ENCODE results near the gene EPHA5. TPM values are rescaled to one million over a fixed set of nuclear protein-coding genes. Genes with fewer than 3 reads are reported as not detected.
"Not testable (repeated sequence)": the region's sequence is repeated elsewhere in the genome, so short reads cannot be mapped to it uniquely, and the experiment has no call there.

EPHA5 gene
- total RNA-seq, 1 donor: not detected

- Histone ChIP-seq H3K27me3 (ENCODE audit: insufficient read depth, low read length) (no peaks in the 10 kb centered on the region), H3K4me3 (ENCODE audit: low read length) (no peak overlapping the region), H3K4me1 (ENCODE audit: insufficient read depth, low read length) (no peaks in the 10 kb centered on the region), H3K9me3 (ENCODE audit: low read depth, low read length) (no peaks in the 10 kb centered on the region)
Observed at GRCh38 chr4:65336465-65336864, 333.8 kb downstream of the EPHA5 start.

DNA sequence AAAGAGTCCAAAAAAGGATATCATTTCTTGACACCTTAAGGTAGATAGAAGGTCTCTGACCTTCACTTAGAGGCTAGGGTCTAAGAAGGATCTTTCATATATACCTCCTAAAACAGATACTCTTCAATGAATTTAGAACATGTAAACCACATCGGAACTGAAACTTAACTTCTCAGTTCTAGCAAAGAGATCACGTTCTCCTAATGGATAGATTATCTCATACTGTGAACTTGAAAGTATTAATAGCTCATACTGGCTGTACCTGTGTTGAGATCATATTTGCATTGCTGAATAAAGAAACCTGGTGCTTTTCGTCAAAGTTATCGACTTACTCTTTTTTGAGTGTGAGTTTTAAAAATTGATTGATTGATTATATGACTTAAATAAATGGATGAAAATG is 353.8 kb downstream of the EPHA5 start:
- H3K27me3 ChIP-seq (ENCODE audit: insufficient read depth, low read length): no peaks in the 10 kb centered on the region
- H3K4me3 ChIP-seq (ENCODE audit: low read length): no peak overlapping the region
- no peaks in the 10 kb centered on the region for H3K9me3 ChIP-seq (ENCODE audit: low read depth, low read length)
- H3K4me1 ChIP-seq (ENCODE audit: insufficient read depth, low read length): no peaks in the 10 kb centered on the region

GRCh38 chr4:65311120-65311519 is 359.2 kb downstream of the EPHA5 start:
- Histone ChIP-seq H3K4me1 (ENCODE audit: insufficient read depth, low read length) (no peaks in the 10 kb centered on the region), H3K9me3 (ENCODE audit: low read depth, low read length) (no peaks in the 10 kb centered on the region), H3K4me3 (ENCODE audit: low read length) (no peak overlapping the region), H3K27me3 (ENCODE audit: insufficient read depth, low read length) (no peaks in the 10 kb centered on the region)

DNA sequence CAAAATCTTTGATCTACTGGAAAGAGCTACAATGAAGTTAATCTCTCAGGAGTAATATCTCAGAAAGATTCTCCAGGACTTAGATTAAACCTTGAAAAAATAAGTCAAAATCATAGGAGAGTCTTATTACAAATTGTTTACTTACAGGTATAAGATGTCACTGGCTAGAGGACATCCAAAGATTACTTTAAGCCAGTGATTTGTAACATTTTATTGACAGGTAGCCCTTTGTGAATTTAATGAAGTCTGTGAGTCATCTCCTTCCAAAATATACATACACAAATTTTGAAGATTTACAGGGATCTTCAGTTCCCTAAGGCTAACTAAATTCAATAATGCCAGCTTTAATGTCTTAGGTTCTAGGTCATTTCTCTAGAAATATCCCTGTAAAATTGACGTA is 359.7 kb downstream of the EPHA5 start:
- Histone ChIP-seq H3K9me3 (ENCODE audit: low read depth, low read length) (no peaks in the 10 kb centered on the region), H3K4me3 (ENCODE audit: low read length) (no peak overlapping the region), H3K27me3 (ENCODE audit: insufficient read depth, low read length) (no peaks in the 10 kb centered on the region), H3K4me1 (ENCODE audit: insufficient read depth, low read length) (no peaks in the 10 kb centered on the region)

GRCh38 chr4:65308626-65309025 is 361.7 kb downstream of the EPHA5 start:
- not testable (repeated sequence) for H3K9me3 ChIP-seq (ENCODE audit: low read depth, low read length); H3K4me3 ChIP-seq (ENCODE audit: low read length); H3K4me1 ChIP-seq (ENCODE audit: insufficient read depth, low read length); H3K27me3 ChIP-seq (ENCODE audit: insufficient read depth, low read length)

DNA sequence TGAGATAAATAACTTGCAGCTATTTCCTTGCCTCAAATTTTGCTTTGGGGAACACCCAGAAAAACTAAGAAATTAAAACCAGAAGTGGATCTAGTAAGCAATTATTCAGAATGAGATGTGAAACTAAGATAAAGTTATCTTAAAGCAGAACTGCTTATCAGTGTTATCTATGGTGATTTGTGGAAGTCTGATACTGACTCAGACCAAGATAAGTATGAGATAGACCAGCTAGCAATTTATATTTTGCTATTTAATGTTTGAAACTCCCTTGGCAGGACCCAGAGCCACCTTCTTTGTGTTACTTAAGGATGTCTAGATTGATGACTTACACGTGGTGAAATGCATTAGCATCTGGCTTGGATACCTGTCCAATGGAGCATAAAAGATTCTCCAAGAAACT is 368.1 kb downstream of the EPHA5 start:
- Histone ChIP-seq H3K27me3 (ENCODE audit: insufficient read depth, low read length) (no peaks in the 10 kb centered on the region), H3K4me3 (ENCODE audit: low read length) (no peak overlapping the region), H3K4me1 (ENCODE audit: insufficient read depth, low read length) (no peaks in the 10 kb centered on the region), H3K9me3 (ENCODE audit: low read depth, low read length) (no peaks in the 10 kb centered on the region)

GRCh38 chr4:65296246-65296645 is 374.0 kb downstream of the EPHA5 start:
- Histone ChIP-seq H3K27me3 (ENCODE audit: insufficient read depth, low read length) (no peaks in the 10 kb centered on the region), H3K4me3 (ENCODE audit: low read length) (no peak overlapping the region)

DNA sequence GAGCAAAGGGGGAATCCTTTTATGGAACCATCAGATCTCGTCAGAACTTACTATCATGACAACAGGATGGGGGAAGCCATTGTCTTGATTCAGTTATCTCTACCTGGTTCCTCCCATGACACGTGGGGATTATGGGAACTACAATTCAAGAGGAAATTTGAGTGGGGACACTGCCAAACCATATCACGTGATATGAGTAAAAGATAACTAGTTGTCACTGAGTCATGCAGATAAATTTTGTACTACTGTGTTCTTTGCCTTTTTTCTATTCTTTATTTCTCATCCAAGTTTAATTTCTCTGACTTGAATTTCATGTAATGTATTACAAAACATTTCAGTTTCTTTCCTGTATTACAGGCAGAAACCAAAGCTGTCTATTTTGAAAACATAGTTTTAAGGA is 383.2 kb downstream of the EPHA5 start:
- Histone ChIP-seq H3K4me1 (ENCODE audit: insufficient read depth, low read length) (no peaks in the 10 kb centered on the region), H3K27me3 (ENCODE audit: insufficient read depth, low read length) (no peaks in the 10 kb centered on the region), H3K9me3 (ENCODE audit: low read depth, low read length) (no peaks in the 10 kb centered on the region)

More at GRCh38 chr4:65296246-65296645, 374.0 kb downstream of the EPHA5 start:
- H3K9me3 ChIP-seq (ENCODE audit: low read depth, low read length): no peaks in the 10 kb centered on the region
- no peaks in the 10 kb centered on the region for H3K4me1 ChIP-seq (ENCODE audit: insufficient read depth, low read length)

More for the DNA sequence above, 383.2 kb downstream of the EPHA5 start:
- H3K4me3 ChIP-seq (ENCODE audit: low read length): no peak overlapping the region

Data from mononuclear cell (primary cell).